BLaER1 (cell line): Measurements from ENCODE around the gene ENTPD7.
"Not testable (repeated sequence)": the region's sequence is repeated elsewhere in the genome, so short reads cannot be mapped to it uniquely, and the experiment has no call there.

ENCODE experiments used
- H3K27ac ChIP-seq: shearing (Covaris generic); formaldehyde crosslinking; 2 replicates; pipeline ENCODE4 v1.8.1; 2022
- H3K27me3 ChIP-seq: shearing (Covaris generic); formaldehyde crosslinking; 2 replicates; pipeline ENCODE4 v1.8.1; 2022
- H3K36me3 ChIP-seq: shearing (Covaris generic); formaldehyde crosslinking; 2 replicates; pipeline ENCODE4 v1.8.1; 2022
- H3K4me1 ChIP-seq: shearing (Covaris generic); formaldehyde crosslinking; 2 replicates; pipeline ENCODE4 v1.8.1; 2022
- H3K4me2 ChIP-seq: shearing (Covaris generic); formaldehyde crosslinking; 2 replicates; pipeline ENCODE4 v1.8.1; 2022
- H3K4me3 ChIP-seq: shearing (Covaris generic); formaldehyde crosslinking; 2 replicates; pipeline ENCODE4 v1.8.1; 2022
- H3K9ac ChIP-seq: shearing (Covaris generic); formaldehyde crosslinking; 2 replicates; pipeline ENCODE4 v1.8.1; 2022
- H3K9me3 ChIP-seq: shearing (Covaris generic); formaldehyde crosslinking; 2 replicates; pipeline ENCODE4 v1.8.1; 2022
- H4K20me1 ChIP-seq: shearing (Covaris generic); formaldehyde crosslinking; 2 replicates; pipeline ENCODE4 v1.8.1; 2022
- Cebpa-rat ChIP-seq: shearing (Covaris generic); IDR thresholded peaks from 2 replicates; pipeline ENCODE4 v1.8.1; 2022

Gene ENTPD7

DNA sequence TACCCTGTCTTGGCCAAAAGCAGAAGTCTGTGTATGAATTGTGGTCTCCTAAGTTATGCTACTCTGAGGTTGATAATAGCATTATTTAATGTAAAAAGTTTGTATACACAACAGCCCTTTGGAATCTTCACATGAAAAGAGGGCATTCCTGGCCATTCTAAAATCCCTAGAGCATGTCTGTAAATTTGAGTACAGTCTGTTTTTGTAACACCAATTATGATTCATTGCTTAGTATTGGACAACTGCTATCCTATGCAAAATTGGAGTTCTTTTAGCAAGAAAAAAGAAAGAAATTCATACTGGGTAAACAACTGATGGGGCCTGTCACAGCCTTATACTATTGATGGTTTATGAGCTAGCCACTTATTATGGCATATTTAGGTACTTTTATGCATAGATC, 82.9 kb downstream of the ENTPD7 start:
- Histone ChIP-seq H3K4me3 (no peak overlapping the region), H3K27me3 (no peaks in the 10 kb centered on the region), H3K36me3 (peaks cover 97% of the 10 kb centered on the region), H3K9ac (no peak overlapping the region), H3K4me1 (no peaks in the 10 kb centered on the region), H3K4me2 (no peak overlapping the region), H3K9me3 (peaks cover 34% of the 10 kb centered on the region), H4K20me1 (peaks cover 8% of the 10 kb centered on the region), H3K27ac (no peak overlapping the region)
- no peak for TF ChIP-seq Cebpa-rat

DNA sequence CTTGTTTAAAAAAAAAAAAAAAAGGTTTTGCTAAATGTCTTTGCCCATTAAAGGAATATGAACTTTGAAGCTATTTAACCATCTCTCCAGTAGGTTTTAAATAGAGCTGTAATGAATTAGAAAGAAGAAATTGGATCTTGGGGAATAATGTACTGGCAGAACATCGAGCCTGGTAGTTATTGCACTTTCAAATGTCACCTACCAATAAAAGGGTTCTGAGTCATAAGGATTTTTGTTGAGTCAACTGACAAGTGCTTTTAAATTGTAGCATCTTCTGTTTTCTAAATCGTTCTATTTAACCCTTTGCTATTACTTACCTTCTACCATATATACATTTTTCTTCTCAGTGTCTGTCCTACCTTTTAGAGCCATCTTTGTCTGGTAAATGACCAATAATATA, 83.4 kb downstream of the ENTPD7 start:
- Histone ChIP-seq H3K9me3 (peaks cover 34% of the 10 kb centered on the region), H3K4me3 (no peak overlapping the region), H4K20me1 (peaks cover 12% of the 10 kb centered on the region), H3K36me3 (peaks cover 97% of the 10 kb centered on the region), H3K27me3 (no peaks in the 10 kb centered on the region), H3K4me2 (no peak overlapping the region), H3K27ac (no peak overlapping the region), H3K4me1 (no peaks in the 10 kb centered on the region), H3K9ac (no peak overlapping the region)
- no peak for TF ChIP-seq Cebpa-rat

GRCh38 chr10:99743841-99744240, 84.5 kb downstream of the ENTPD7 start:
- Histone ChIP-seq H3K4me2 (no peak overlapping the region), H3K9ac (no peak overlapping the region), H4K20me1 (peaks cover 24% of the 10 kb centered on the region), H3K27ac (no peak overlapping the region), H3K9me3 (peaks cover 31% of the 10 kb centered on the region), H3K27me3 (no peaks in the 10 kb centered on the region), H3K4me1 (no peaks in the 10 kb centered on the region), H3K36me3 (peaks cover 98% of the 10 kb centered on the region), H3K4me3 (no peak overlapping the region)
- no peak for TF ChIP-seq Cebpa-rat

DNA sequence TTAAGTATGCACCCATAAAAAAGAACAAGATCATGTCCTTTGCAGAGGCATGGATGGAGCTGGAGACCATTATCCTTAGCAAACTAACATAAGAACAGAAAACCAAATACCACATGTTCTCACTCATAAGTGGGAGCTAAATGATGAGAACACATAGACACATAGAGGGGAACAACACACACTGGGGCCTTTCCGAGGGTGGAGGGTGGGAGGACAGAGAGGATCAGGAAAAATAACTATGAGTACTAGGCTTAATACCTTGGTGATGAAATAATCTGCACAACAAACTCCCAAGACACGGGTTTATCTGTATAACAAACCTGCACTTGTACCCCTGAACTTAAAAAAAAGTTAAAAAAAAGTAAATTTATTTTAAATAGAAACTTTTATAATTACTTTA, 86.9 kb downstream of the ENTPD7 start:
- H3K4me3 ChIP-seq, H3K4me2 ChIP-seq, H3K27me3 ChIP-seq, H3K9me3 ChIP-seq, H3K4me1 ChIP-seq, H3K9ac ChIP-seq, H3K27ac ChIP-seq: not testable (repeated sequence)
- peaks cover 38% of the 10 kb centered on the region for H4K20me1 ChIP-seq
- H3K36me3 ChIP-seq = peaks cover 92% of the 10 kb centered on the region

- no peak overlapping the region for H3K27ac ChIP-seq
- H3K27me3 ChIP-seq = no peaks in the 10 kb centered on the region
- no peak overlapping the region for H3K4me2 ChIP-seq
- peaks cover 90% of the 10 kb centered on the region for H3K36me3 ChIP-seq
- no peak for TF ChIP-seq Cebpa-rat
- H3K9ac ChIP-seq = no peak overlapping the region
- no peaks in the 10 kb centered on the region for H3K9me3 ChIP-seq
- no peak overlapping the region for H3K4me3 ChIP-seq
- H4K20me1 ChIP-seq = peaks cover 38% of the 10 kb centered on the region
- no peaks in the 10 kb centered on the region for H3K4me1 ChIP-seq
These were observed 89.6 kb downstream of the ENTPD7 start for GRCh38 chr10:99748823-99749451.

DNA sequence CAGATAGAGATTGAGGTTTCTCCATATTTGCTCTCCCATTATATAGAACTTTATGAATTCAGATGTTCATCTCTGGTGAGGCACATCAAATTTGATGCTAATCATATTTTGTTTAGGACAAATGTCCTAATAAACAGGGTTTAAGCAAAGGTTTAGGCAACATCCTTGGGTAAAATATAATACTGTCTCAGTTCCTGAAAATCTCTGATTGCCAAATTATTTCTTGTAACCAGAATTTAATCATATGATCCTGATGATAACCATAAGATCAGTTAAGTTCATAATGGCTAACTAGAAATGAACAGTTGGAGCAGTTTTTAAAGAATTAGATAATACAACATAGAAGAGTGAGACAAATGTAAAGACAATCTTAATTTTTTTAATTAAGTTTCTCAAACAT, 91.3 kb downstream of the ENTPD7 start:
- Histone ChIP-seq H3K9ac (no peak overlapping the region), H3K4me2 (no peak overlapping the region), H3K27ac (no peak overlapping the region), H4K20me1 (peaks cover 38% of the 10 kb centered on the region), H3K36me3 (peaks cover 90% of the 10 kb centered on the region), H3K27me3 (no peaks in the 10 kb centered on the region), H3K9me3 (no peaks in the 10 kb centered on the region), H3K4me1 (no peaks in the 10 kb centered on the region), H3K4me3 (no peak overlapping the region)
- no peak for TF ChIP-seq Cebpa-rat

GRCh38 chr10:99754670-99755069, 95.4 kb downstream of the ENTPD7 start:
- peaks cover 6% of the 10 kb centered on the region; the same call in 1 of the 2 replicates for H4K20me1 ChIP-seq
- H3K27ac ChIP-seq = no peak overlapping the region
- H3K4me1 ChIP-seq = peaks cover 7% of the 10 kb centered on the region; the same call in 1 of the 2 replicates
- H3K9ac ChIP-seq = no peak overlapping the region
- H3K36me3 ChIP-seq = peaks cover 92% of the 10 kb centered on the region
- H3K4me2 ChIP-seq = no peak overlapping the region
- no peak overlapping the region for H3K4me3 ChIP-seq
- no peaks in the 10 kb centered on the region for H3K27me3 ChIP-seq
- TF ChIP-seq Cebpa-rat = no peak
- no peaks in the 10 kb centered on the region for H3K9me3 ChIP-seq
